GM12878 (cell line): Measurements from ENCODE around the gene ABCC1. TPM values are rescaled to one million over a fixed set of nuclear protein-coding genes. Genes with fewer than 3 reads are reported as not detected.

Experiments used
- ATAC-seq: fragments of 200-7000 bp; cut with Tn5 transposase; 3 replicates; pipeline ENCODE4 v1.9.1; 2020; ENCODE audit warnings: mild to moderate bottlenecking, moderate library complexity
- BruUV-seq: library from RNA; stranded (reverse); fragments of 400-500 nt; replicated peaks from 2 replicates; lab custom pipeline; 2021; lab: Mats Ljungman, UMichigan
- CTCF ChIA-PET: fragments of 300-600 bp; sonication (Branson Sonifier 250); formaldehyde crosslinking; extraction: SDS; loops from one replicate; lab custom pipeline; 2021; ENCODE audit warnings: inconsistent platforms; lab: Yijun Ruan, JAX
- POLR2A ChIA-PET: fragments of 350-600 bp; formaldehyde crosslinking; extraction: SDS; loops from one replicate; lab custom pipeline; 2021; ENCODE audit warnings: inconsistent platforms; lab: Charles Lee
- RAD21 ChIA-PET: fragments of 300-600 bp; sonication (Branson Sonifier 250); formaldehyde crosslinking; loops from one replicate; lab custom pipeline; 2023; ENCODE audit warnings: antibody characterized with exemption; ENCODE audit not compliant: unreplicated experiment; lab: Charles Lee
- SMC1A ChIA-PET: fragments of 300-600 bp; sonication (Branson Sonifier 250); formaldehyde crosslinking; loops from one replicate; lab custom pipeline; 2023; ENCODE audit not compliant: unreplicated experiment, uncharacterized antibody; lab: Charles Lee
- DNase-seq: peaks from one replicate; pipeline ENCODE4 v3.0.0-alpha.2; 2011; ENCODE audit warnings: low read depth, low spot score
- FAIRE-seq: peaks from 3 replicates; lab custom pipeline; 2011; peaks lifted over from hg19 to GRCh38; lab: Jason Lieb, UNC
- H2AFZ ChIP-seq: 2 replicates; pipeline ENCODE4 v1.6.0; 2011; ENCODE audit warnings: low read depth, low read length, control low read depth; ENCODE audit not compliant: control insufficient read depth
- H3K27ac ChIP-seq: 2 replicates; pipeline ENCODE4 v1.5.1; 2011; ENCODE audit warnings: control low read depth; ENCODE audit not compliant: control insufficient read depth, insufficient read depth
- H3K27me3 ChIP-seq, 2 experiments: replicated peaks in 1 of 2; 2 replicates each; pipeline versions ENCODE4 v1.6.0 to v1.6.1; 2011; ENCODE audit warnings: low read length in 1 of 2; ENCODE audit not compliant: control insufficient read depth in 2 of 2, insufficient read depth in 2 of 2
- H3K36me3 ChIP-seq, 2 experiments: 2 replicates each; pipeline ENCODE4 v1.5.1; 2011; ENCODE audit warnings: low read length in 1 of 2; ENCODE audit not compliant: control insufficient read depth in 2 of 2, insufficient read depth in 2 of 2
- H3K4me1 ChIP-seq: 2 replicates; pipeline ENCODE4 v1.6.1; 2011; ENCODE audit warnings: mild to moderate bottlenecking, low read length, moderate library complexity, mixed read lengths; ENCODE audit not compliant: control insufficient read depth, insufficient read depth
- H3K4me2 ChIP-seq: 2 replicates; pipeline ENCODE4 v1.6.0; 2011; ENCODE audit warnings: control low read depth; ENCODE audit not compliant: control insufficient read depth, insufficient read depth
- H3K4me3 ChIP-seq: fragments of 200-600 bp; sonication (generic); 2 replicates; pipeline ENCODE4 v1.5.1; 2016
- H3K79me2 ChIP-seq: 2 replicates; pipeline ENCODE4 v1.6.0; 2011; ENCODE audit warnings: low read length; ENCODE audit not compliant: control insufficient read depth, insufficient read depth
- H3K9ac ChIP-seq: 2 replicates; pipeline ENCODE4 v1.8.0; 2011; ENCODE audit warnings: low read length, control low read depth, mixed read lengths; ENCODE audit not compliant: control insufficient read depth, insufficient read depth
- H3K9me3 ChIP-seq: replicated peaks from 3 replicates; pipeline ENCODE4 v1.5.1; 2011; ENCODE audit warnings: mild to moderate bottlenecking, low read length; ENCODE audit not compliant: control insufficient read depth, insufficient read depth
- H4K20me1 ChIP-seq: 2 replicates; pipeline ENCODE4 v1.6.0; 2011; ENCODE audit not compliant: control insufficient read depth, insufficient read depth
- ETV6 ChIP-seq, 2 experiments: fragments of 450-650 bp in 1 of 2; IDR thresholded peaks in 1 of 2; conservative IDR thresholded peaks in 1 of 2; 2 replicates each; pipeline ENCODE4 v1.6.1; 2014; ENCODE audit warnings: antibody characterized with exemption in 1 of 2, borderline replicate concordance in 1 of 2, low read depth in 1 of 2, mild to moderate bottlenecking in 1 of 2, moderate library complexity in 1 of 2
- IKZF2 ChIP-seq, 2 experiments: fragments of 450-650 bp; IDR thresholded peaks; 2 replicates each; pipeline ENCODE4 v1.6.1; 2017; ENCODE audit warnings: mild to moderate bottlenecking in 2 of 2, moderate library complexity in 2 of 2
- KDM1A ChIP-seq: fragments of 200-600 bp; sonication (generic); IDR thresholded peaks from 2 replicates; pipeline ENCODE4 v1.6.1; 2016; ENCODE audit warnings: borderline replicate concordance
- KLF5 ChIP-seq: fragments of 450-650 bp; IDR thresholded peaks from 2 replicates; pipeline ENCODE4 v1.6.1; 2014; ENCODE audit warnings: mild to moderate bottlenecking; ENCODE audit not compliant: partially characterized antibody
- MXI1 ChIP-seq: fragments of 150-350 bp; IDR thresholded peaks from 2 replicates; pipeline ENCODE4 v1.6.1; 2011; ENCODE audit warnings: low read depth, mild to moderate bottlenecking, inconsistent platforms, low read length, improper control_type of control experiment
- POLR2A ChIP-seq: IDR thresholded peaks from 2 replicates; pipeline ENCODE4 v1.6.1; 2011; ENCODE audit warnings: low read depth, mild to moderate bottlenecking, low read length
- TCF7 ChIP-seq: IDR thresholded peaks from 2 replicates; pipeline ENCODE4 v1.6.1; 2014; ENCODE audit warnings: antibody characterized with exemption, borderline replicate concordance
- in situ Hi-C: fragments of 300-500 bp; cut with MboI; formaldehyde crosslinking; loops from 9 replicates; pipeline ENCODE4 v1.14.3; 2018; ENCODE audit warnings: mixed read lengths
- intact Hi-C: fragments of 100-400 bp; cut with micrococcal nuclease; formaldehyde crosslinking; loops from one replicate; pipeline ENCODE4 v1.14.2; 2022; ENCODE audit not compliant: unreplicated experiment
- polyA plus RNA-seq, 11 experiments: library from polyadenylated mRNA; depleted of rRNA in 4 of 11; unstranded in 6 of 11; stranded (reverse) in 5 of 11; fragments of >200 nt; fragmentation: Nextera tagmentation in 4 of 11; fragmentation: Illumina TruSeq in 1 of 11; extraction: Ambion mirVana in 4 of 11; extraction: Trizol in 1 of 11; gene quantifications; 1 replicate in 1 of 11; 2 replicates in 10 of 11; pipeline versions ENCODE4 v1.2.1 to v1.2.3, GENCODE V29; 2011 to 2016; ENCODE audit warnings: inconsistent platforms in 2 of 11, missing spikeins in 2 of 11, low read depth in 1 of 11
- total RNA-seq, 4 experiments: library from RNA; depleted of rRNA in 3 of 4; stranded (reverse); fragments of >200 nt in 3 of 4; fragmentation: Illumina TruSeq in 1 of 4; extraction: Trizol in 1 of 4; gene quantifications; 2 replicates each; pipeline versions ENCODE4 v1.2.1 to v1.2.3, GENCODE V29; 2013 to 2021
- TF ChIP-seq, protein P1 (sequence below): IDR thresholded peaks from 2 replicates; pipeline ENCODE4 v1.6.1; 2012; ENCODE audit warnings: low read depth, low read length, improper control_type of control experiment
- TF ChIP-seq, protein P2 (sequence below): fragments of 450-650 bp; formaldehyde crosslinking; IDR thresholded peaks from 2 replicates; pipeline ENCODE4 v1.5.0; 2022; ENCODE audit warnings: mild to moderate bottlenecking, missing genetic modification characterization
- TF ChIP-seq, protein P3 (sequence below): IDR thresholded peaks from 2 replicates; pipeline ENCODE4 v1.6.1; 2012; ENCODE audit warnings: improper control_type of control experiment, low read depth, low read length; ENCODE audit not compliant: insufficient replicate concordance
- TF ChIP-seq, protein P4 (sequence below): fragments of 150-350 bp; IDR thresholded peaks from 2 replicates; pipeline ENCODE4 v1.6.1; 2016; ENCODE audit warnings: low read depth, low read length

ABCC1 gene
- total and polyA plus RNA-seq, 10 of the 15 experiments (the other 5 are each of a cell fraction or from before 2014, with no cell fraction given) = 3.2 to 44.6 (median 14.5) TPM

DNA sequence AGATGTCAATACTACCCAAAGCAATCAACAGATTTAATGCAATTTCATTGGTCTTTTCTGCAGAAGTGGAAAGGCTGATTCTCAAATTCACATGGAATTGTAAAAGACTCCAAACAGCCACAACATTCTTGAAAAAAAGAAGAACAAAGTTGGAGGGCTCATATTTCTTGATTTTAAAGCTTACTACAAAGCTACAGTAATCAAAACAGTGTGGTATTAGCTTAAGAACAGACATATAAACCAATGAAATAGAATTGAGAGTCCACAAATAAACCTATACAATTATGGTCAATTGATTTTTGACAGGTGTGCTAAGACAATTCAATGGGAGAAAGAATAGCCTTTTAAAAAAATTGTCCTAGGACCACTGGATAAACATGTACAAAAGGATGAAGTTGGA lies 14.4 kb upstream of the ABCC1 start:
- no TSS peak for BruUV-seq
- FAIRE-seq = no peak
- Histone ChIP-seq H2AFZ (no peak overlapping the region), H3K4me1 (no peaks in the 10 kb centered on the region), H3K4me3 (no peak overlapping the region), H4K20me1 (no peaks in the 10 kb centered on the region), H3K36me3 (no peaks in the 10 kb centered on the region), H3K9ac (no peak overlapping the region), H3K27me3 (no peaks in the 10 kb centered on the region), H3K27ac (no peak overlapping the region), H3K4me2 (no peak overlapping the region), H3K9me3 (no peaks in the 10 kb centered on the region), H3K79me2 (no peaks in the 10 kb centered on the region)
- ChIA-PET CTCF (no interaction called here), SMC1A (no interaction called here), RAD21 (no interaction called here), POLR2A (no interaction called here)
- in situ Hi-C loops = no loop called here
- ATAC-seq = no peak
- intact Hi-C loops = no loop called here
- no peak for DNase-seq
- TF ChIP-seq KLF5 (no peak), TCF7 (no peak), ETV6 (conservative IDR thresholded peaks at IDR 0.05 in 1 of 2, IDR thresholded peaks at IDR 0.05 in 1 of 2; ENCODE audit: borderline replicate concordance in 1 of 2, low read depth in 1 of 2) (no peak), POLR2A (no peak), IKZF2 (IDR thresholded peaks at IDR 0.05) (no peak), KDM1A (no peak), MXI1 (no peak)
- TF ChIP-seq, protein P1, sequence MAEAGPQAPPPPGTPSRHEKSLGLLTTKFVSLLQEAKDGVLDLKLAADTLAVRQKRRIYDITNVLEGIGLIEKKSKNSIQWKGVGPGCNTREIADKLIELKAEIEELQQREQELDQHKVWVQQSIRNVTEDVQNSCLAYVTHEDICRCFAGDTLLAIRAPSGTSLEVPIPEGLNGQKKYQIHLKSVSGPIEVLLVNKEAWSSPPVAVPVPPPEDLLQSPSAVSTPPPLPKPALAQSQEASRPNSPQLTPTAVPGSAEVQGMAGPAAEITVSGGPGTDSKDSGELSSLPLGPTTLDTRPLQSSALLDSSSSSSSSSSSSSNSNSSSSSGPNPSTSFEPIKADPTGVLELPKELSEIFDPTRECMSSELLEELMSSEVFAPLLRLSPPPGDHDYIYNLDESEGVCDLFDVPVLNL = no peak
- TF ChIP-seq, protein P2, sequence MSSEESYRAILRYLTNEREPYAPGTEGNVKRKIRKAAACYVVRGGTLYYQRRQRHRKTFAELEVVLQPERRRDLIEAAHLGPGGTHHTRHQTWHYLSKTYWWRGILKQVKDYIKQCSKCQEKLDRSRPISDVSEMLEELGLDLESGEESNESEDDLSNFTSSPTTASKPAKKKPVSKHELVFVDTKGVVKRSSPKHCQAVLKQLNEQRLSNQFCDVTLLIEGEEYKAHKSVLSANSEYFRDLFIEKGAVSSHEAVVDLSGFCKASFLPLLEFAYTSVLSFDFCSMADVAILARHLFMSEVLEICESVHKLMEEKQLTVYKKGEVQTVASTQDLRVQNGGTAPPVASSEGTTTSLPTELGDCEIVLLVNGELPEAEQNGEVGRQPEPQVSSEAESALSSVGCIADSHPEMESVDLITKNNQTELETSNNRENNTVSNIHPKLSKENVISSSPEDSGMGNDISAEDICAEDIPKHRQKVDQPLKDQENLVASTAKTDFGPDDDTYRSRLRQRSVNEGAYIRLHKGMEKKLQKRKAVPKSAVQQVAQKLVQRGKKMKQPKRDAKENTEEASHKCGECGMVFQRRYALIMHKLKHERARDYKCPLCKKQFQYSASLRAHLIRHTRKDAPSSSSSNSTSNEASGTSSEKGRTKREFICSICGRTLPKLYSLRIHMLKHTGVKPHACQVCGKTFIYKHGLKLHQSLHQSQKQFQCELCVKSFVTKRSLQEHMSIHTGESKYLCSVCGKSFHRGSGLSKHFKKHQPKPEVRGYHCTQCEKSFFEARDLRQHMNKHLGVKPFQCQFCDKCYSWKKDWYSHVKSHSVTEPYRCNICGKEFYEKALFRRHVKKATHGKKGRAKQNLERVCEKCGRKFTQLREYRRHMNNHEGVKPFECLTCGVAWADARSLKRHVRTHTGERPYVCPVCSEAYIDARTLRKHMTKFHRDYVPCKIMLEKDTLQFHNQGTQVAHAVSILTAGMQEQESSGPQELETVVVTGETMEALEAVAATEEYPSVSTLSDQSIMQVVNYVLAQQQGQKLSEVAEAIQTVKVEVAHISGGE = no peak
- TF ChIP-seq, protein P3, sequence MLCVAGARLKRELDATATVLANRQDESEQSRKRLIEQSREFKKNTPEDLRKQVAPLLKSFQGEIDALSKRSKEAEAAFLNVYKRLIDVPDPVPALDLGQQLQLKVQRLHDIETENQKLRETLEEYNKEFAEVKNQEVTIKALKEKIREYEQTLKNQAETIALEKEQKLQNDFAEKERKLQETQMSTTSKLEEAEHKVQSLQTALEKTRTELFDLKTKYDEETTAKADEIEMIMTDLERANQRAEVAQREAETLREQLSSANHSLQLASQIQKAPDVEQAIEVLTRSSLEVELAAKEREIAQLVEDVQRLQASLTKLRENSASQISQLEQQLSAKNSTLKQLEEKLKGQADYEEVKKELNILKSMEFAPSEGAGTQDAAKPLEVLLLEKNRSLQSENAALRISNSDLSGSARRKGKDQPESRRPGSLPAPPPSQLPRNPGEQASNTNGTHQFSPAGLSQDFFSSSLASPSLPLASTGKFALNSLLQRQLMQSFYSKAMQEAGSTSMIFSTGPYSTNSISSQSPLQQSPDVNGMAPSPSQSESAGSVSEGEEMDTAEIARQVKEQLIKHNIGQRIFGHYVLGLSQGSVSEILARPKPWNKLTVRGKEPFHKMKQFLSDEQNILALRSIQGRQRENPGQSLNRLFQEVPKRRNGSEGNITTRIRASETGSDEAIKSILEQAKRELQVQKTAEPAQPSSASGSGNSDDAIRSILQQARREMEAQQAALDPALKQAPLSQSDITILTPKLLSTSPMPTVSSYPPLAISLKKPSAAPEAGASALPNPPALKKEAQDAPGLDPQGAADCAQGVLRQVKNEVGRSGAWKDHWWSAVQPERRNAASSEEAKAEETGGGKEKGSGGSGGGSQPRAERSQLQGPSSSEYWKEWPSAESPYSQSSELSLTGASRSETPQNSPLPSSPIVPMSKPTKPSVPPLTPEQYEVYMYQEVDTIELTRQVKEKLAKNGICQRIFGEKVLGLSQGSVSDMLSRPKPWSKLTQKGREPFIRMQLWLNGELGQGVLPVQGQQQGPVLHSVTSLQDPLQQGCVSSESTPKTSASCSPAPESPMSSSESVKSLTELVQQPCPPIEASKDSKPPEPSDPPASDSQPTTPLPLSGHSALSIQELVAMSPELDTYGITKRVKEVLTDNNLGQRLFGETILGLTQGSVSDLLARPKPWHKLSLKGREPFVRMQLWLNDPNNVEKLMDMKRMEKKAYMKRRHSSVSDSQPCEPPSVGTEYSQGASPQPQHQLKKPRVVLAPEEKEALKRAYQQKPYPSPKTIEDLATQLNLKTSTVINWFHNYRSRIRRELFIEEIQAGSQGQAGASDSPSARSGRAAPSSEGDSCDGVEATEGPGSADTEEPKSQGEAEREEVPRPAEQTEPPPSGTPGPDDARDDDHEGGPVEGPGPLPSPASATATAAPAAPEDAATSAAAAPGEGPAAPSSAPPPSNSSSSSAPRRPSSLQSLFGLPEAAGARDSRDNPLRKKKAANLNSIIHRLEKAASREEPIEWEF = no peak
- TF ChIP-seq, protein P4, sequence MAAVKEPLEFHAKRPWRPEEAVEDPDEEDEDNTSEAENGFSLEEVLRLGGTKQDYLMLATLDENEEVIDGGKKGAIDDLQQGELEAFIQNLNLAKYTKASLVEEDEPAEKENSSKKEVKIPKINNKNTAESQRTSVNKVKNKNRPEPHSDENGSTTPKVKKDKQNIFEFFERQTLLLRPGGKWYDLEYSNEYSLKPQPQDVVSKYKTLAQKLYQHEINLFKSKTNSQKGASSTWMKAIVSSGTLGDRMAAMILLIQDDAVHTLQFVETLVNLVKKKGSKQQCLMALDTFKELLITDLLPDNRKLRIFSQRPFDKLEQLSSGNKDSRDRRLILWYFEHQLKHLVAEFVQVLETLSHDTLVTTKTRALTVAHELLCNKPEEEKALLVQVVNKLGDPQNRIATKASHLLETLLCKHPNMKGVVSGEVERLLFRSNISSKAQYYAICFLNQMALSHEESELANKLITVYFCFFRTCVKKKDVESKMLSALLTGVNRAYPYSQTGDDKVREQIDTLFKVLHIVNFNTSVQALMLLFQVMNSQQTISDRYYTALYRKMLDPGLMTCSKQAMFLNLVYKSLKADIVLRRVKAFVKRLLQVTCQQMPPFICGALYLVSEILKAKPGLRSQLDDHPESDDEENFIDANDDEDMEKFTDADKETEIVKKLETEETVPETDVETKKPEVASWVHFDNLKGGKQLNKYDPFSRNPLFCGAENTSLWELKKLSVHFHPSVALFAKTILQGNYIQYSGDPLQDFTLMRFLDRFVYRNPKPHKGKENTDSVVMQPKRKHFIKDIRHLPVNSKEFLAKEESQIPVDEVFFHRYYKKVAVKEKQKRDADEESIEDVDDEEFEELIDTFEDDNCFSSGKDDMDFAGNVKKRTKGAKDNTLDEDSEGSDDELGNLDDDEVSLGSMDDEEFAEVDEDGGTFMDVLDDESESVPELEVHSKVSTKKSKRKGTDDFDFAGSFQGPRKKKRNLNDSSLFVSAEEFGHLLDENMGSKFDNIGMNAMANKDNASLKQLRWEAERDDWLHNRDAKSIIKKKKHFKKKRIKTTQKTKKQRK = no peak
